ENCODE measurements around the gene TAX1BP3. TPM values are rescaled to one million over a fixed set of nuclear protein-coding genes. Genes with fewer than 3 reads are reported as not detected.

The TAX1BP3 gene
- total and polyA plus RNA-seq, 9 of the 15 experiments (the other 6 are each of a cell fraction or from before 2014, with no cell fraction given) = 0.99 to 14.5 (median 6.2) TPM

GRCh38 chr17:3641717-3642486 lies 26.5 kb downstream of the TAX1BP3 start (continued):
- TF ChIP-seq TEAD4 (IDR thresholded peaks at IDR 0.05; ENCODE audit: low read length) = peak; percentile 60; the same call in 1 of the 2 replicates
- TF ChIP-seq TEAD4 (CRISPR knock-in tag; IDR thresholded peaks at IDR 0.05; ENCODE audit: borderline replicate concordance) = no peak
- TF ChIP-seq YY1 (IDR thresholded peaks at IDR 0.05; ENCODE audit: borderline replicate concordance in 1 of 3, control insufficient read depth in 1 of 3, extremely low read depth in 1 of 3, insufficient read depth in 3 of 3, insufficient read length in 1 of 3, insufficient replicate concordance in 2 of 3, low read depth in 1 of 3, low read length in 2 of 3) = no peak
- TF ChIP-seq ZFP1 (CRISPR knock-in tag; IDR thresholded peaks at IDR 0.05) = no peak
- TF ChIP-seq TCF7L2 (IDR thresholded peaks at IDR 0.05; ENCODE audit: low read depth, low read length) = no peak
- no peak for TF ChIP-seq HCFC1 (IDR thresholded peaks at IDR 0.05; ENCODE audit: low read depth, low read length)
- TF ChIP-seq MED1 (CRISPR knock-in tag; IDR thresholded peaks at IDR 0.05; ENCODE audit: borderline replicate concordance) = no peak
- no peak for TF ChIP-seq SLC30A9 (CRISPR knock-in tag; IDR thresholded peaks at IDR 0.05)
- no peak for TF ChIP-seq SUPT5H (IDR thresholded peaks at IDR 0.05)
- no peak for TF ChIP-seq TCF15 (CRISPR knock-in tag; IDR thresholded peaks at IDR 0.05)
- TF ChIP-seq ZNF212 (CRISPR knock-in tag; IDR thresholded peaks at IDR 0.05) = no peak
- TF ChIP-seq, protein P1, sequence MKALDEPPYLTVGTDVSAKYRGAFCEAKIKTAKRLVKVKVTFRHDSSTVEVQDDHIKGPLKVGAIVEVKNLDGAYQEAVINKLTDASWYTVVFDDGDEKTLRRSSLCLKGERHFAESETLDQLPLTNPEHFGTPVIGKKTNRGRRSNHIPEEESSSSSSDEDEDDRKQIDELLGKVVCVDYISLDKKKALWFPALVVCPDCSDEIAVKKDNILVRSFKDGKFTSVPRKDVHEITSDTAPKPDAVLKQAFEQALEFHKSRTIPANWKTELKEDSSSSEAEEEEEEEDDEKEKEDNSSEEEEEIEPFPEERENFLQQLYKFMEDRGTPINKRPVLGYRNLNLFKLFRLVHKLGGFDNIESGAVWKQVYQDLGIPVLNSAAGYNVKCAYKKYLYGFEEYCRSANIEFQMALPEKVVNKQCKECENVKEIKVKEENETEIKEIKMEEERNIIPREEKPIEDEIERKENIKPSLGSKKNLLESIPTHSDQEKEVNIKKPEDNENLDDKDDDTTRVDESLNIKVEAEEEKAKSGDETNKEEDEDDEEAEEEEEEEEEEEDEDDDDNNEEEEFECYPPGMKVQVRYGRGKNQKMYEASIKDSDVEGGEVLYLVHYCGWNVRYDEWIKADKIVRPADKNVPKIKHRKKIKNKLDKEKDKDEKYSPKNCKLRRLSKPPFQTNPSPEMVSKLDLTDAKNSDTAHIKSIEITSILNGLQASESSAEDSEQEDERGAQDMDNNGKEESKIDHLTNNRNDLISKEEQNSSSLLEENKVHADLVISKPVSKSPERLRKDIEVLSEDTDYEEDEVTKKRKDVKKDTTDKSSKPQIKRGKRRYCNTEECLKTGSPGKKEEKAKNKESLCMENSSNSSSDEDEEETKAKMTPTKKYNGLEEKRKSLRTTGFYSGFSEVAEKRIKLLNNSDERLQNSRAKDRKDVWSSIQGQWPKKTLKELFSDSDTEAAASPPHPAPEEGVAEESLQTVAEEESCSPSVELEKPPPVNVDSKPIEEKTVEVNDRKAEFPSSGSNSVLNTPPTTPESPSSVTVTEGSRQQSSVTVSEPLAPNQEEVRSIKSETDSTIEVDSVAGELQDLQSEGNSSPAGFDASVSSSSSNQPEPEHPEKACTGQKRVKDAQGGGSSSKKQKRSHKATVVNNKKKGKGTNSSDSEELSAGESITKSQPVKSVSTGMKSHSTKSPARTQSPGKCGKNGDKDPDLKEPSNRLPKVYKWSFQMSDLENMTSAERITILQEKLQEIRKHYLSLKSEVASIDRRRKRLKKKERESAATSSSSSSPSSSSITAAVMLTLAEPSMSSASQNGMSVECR (CRISPR knock-in tag; IDR thresholded peaks at IDR 0.05) = no peak
- TF ChIP-seq ZNF224 (CRISPR knock-in tag; IDR thresholded peaks at IDR 0.05) = no peak
- no peak for TF ChIP-seq STAT5A (IDR thresholded peaks at IDR 0.05; ENCODE audit: borderline replicate concordance, low read length)
- no peak for TF ChIP-seq SRSF9 (IDR thresholded peaks at IDR 0.05; ENCODE audit: borderline replicate concordance, low read depth, low read length)
- TF ChIP-seq ZNF133 (CRISPR knock-in tag; IDR thresholded peaks at IDR 0.05) = no peak
- no peak for TF ChIP-seq HLTF (IDR thresholded peaks at IDR 0.05)
- no peak for TF ChIP-seq RBM14 (IDR thresholded peaks at IDR 0.05; ENCODE audit: borderline replicate concordance, insufficient read depth, low read depth, low read length)
- TF ChIP-seq, protein P2, sequence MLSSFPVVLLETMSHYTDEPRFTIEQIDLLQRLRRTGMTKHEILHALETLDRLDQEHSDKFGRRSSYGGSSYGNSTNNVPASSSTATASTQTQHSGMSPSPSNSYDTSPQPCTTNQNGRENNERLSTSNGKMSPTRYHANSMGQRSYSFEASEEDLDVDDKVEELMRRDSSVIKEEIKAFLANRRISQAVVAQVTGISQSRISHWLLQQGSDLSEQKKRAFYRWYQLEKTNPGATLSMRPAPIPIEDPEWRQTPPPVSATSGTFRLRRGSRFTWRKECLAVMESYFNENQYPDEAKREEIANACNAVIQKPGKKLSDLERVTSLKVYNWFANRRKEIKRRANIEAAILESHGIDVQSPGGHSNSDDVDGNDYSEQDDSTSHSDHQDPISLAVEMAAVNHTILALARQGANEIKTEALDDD (IDR thresholded peaks at IDR 0.05) = no peak
- TF ChIP-seq ZNF77 (CRISPR knock-in tag; IDR thresholded peaks at IDR 0.05) = no peak
- TF ChIP-seq, protein P3, sequence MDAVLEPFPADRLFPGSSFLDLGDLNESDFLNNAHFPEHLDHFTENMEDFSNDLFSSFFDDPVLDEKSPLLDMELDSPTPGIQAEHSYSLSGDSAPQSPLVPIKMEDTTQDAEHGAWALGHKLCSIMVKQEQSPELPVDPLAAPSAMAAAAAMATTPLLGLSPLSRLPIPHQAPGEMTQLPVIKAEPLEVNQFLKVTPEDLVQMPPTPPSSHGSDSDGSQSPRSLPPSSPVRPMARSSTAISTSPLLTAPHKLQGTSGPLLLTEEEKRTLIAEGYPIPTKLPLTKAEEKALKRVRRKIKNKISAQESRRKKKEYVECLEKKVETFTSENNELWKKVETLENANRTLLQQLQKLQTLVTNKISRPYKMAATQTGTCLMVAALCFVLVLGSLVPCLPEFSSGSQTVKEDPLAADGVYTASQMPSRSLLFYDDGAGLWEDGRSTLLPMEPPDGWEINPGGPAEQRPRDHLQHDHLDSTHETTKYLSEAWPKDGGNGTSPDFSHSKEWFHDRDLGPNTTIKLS (IDR thresholded peaks at IDR 0.05; ENCODE audit: borderline replicate concordance, low read depth) = no peak
- no peak for TF ChIP-seq NFRKB (IDR thresholded peaks at IDR 0.05; ENCODE audit: low read depth)

Data from K562 (cell line).